Tibial nerve (tissue), 4 donors: ENCODE data around the gene DOC2A. TPM values are rescaled to one million over a fixed set of nuclear protein-coding genes. Genes with fewer than 3 reads are reported as not detected.

ENCODE experiments used
- DNase-seq, 2 donors: peaks; one replicate each; pipeline ENCODE4 v3.0.0-alpha.2; 2019; ENCODE audit warnings: low spot score in 2 of 2
- H3K27ac ChIP-seq, 4 donors: fragments of 200-600 bp; sonication (generic) in 3 of 4; one replicate each; pipeline ENCODE4 v1.5.1; 2017 to 2019; ENCODE audit warnings: mild to moderate bottlenecking in 1 of 4
- H3K27me3 ChIP-seq, 2 donors: fragments of 200-600 bp; sonication (generic) in 1 of 2; one replicate each; pipeline versions ENCODE4 v1.5.1 to v1.6.0; 2017 to 2019
- H3K36me3 ChIP-seq, 3 donors: fragments of 200-600 bp; sonication (generic); one replicate each; pipeline ENCODE4 v1.5.1; 2018 to 2019
- H3K4me1 ChIP-seq, 4 donors: fragments of 200-600 bp; sonication (generic) in 3 of 4; one replicate each; pipeline ENCODE4 v1.5.1; 2017 to 2019
- H3K4me3 ChIP-seq, 4 donors: fragments of 200-600 bp; sonication (generic) in 3 of 4; one replicate each; pipeline ENCODE4 v1.5.1; 2017 to 2019; ENCODE audit warnings: mild to moderate bottlenecking in 1 of 4, moderate library complexity in 1 of 4
- H3K9me3 ChIP-seq, 4 donors: fragments of 200-600 bp; sonication (generic) in 3 of 4; one replicate each; pipeline ENCODE4 v1.5.1; 2017 to 2019
- EP300 ChIP-seq, 2 donors: sonication (generic); formaldehyde crosslinking; IDR thresholded peaks; one replicate each; pipeline ENCODE4 v1.6.1; 2017; ENCODE audit warnings: antibody characterized with exemption in 2 of 2, mild to moderate bottlenecking in 1 of 2
- POLR2A ChIP-seq, 2 donors: fragments of 450-650 bp; IDR thresholded peaks; one replicate each; pipeline ENCODE4 v1.6.1; 2017; ENCODE audit warnings: antibody characterized with exemption in 2 of 2, mild to moderate bottlenecking in 2 of 2, moderate library complexity in 2 of 2
- WGBS, 2 donors: methylation state at CpG; one replicate each; pipeline ENCODE4 v1.1.5; 2018; 5-methylcytosine and 5-hydroxymethylcytosine counted together
- total RNA-seq, 4 donors: library from RNA; depleted of rRNA; stranded (reverse); fragments of >200 nt; gene quantifications; one replicate each; pipeline ENCODE4 v1.1.0, GENCODE V29; 2016
- TF ChIP-seq, protein P1 (sequence below), 5 experiments: fragments of 200-600 bp in 3 of 5; fragments of 450-650 bp in 2 of 5; sonication (generic) in 3 of 5; IDR thresholded peaks; one replicate each; pipeline ENCODE4 v1.5.1; 2016 to 2019; ENCODE audit warnings: antibody characterized with exemption in 5 of 5, mild to moderate bottlenecking in 3 of 5, moderate library complexity in 2 of 5

DOC2A gene
- total RNA-seq, 4 donors from 2014 or later: 0.44 to 4.2 (median 1.7) TPM

DNA sequence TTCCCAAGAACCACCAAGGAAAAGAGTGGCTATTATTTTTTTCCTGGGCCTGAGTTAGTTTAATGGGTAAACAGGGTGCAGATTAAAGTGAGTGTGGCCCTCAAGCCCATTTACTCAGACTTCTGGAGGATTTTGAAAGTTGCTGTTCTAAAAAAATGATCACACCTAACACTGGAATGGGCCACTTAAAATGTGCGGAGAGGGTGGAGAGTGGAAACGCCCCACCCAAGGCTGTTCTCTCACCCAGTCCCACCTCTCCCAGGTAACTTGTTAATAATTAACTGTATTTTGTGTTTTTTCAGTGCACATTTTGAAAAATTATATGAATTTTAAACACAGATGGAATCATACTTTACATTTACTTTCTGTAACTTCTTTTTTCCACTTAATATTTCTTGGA, 20.8 kb downstream of the DOC2A start:
- TF ChIP-seq, protein P1, sequence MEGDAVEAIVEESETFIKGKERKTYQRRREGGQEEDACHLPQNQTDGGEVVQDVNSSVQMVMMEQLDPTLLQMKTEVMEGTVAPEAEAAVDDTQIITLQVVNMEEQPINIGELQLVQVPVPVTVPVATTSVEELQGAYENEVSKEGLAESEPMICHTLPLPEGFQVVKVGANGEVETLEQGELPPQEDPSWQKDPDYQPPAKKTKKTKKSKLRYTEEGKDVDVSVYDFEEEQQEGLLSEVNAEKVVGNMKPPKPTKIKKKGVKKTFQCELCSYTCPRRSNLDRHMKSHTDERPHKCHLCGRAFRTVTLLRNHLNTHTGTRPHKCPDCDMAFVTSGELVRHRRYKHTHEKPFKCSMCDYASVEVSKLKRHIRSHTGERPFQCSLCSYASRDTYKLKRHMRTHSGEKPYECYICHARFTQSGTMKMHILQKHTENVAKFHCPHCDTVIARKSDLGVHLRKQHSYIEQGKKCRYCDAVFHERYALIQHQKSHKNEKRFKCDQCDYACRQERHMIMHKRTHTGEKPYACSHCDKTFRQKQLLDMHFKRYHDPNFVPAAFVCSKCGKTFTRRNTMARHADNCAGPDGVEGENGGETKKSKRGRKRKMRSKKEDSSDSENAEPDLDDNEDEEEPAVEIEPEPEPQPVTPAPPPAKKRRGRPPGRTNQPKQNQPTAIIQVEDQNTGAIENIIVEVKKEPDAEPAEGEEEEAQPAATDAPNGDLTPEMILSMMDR (IDR thresholded peaks at IDR 0.05): no peak
- TF ChIP-seq EP300 (IDR thresholded peaks at IDR 0.05): no peak
- no peak for TF ChIP-seq POLR2A (IDR thresholded peaks at IDR 0.05)
- H3K27ac ChIP-seq: no peak overlapping the region
- 89 to 100% methylated on average over 2 of the region's 2 CpGs for WGBS, 2 donors
- peaks cover 10 to 92% (median 39%) of the 10 kb centered on the region in 3 donors for H3K36me3 ChIP-seq
- no peaks in the 10 kb centered on the region for H3K9me3 ChIP-seq
- H3K4me3 ChIP-seq: no peak overlapping the region
- H3K4me1 ChIP-seq: peaks cover 0 to 15% (median 8%) of the 10 kb centered on the region in 4 donors
- DNase-seq: no peak
- H3K27me3 ChIP-seq: no peaks in the 10 kb centered on the region

DNA sequence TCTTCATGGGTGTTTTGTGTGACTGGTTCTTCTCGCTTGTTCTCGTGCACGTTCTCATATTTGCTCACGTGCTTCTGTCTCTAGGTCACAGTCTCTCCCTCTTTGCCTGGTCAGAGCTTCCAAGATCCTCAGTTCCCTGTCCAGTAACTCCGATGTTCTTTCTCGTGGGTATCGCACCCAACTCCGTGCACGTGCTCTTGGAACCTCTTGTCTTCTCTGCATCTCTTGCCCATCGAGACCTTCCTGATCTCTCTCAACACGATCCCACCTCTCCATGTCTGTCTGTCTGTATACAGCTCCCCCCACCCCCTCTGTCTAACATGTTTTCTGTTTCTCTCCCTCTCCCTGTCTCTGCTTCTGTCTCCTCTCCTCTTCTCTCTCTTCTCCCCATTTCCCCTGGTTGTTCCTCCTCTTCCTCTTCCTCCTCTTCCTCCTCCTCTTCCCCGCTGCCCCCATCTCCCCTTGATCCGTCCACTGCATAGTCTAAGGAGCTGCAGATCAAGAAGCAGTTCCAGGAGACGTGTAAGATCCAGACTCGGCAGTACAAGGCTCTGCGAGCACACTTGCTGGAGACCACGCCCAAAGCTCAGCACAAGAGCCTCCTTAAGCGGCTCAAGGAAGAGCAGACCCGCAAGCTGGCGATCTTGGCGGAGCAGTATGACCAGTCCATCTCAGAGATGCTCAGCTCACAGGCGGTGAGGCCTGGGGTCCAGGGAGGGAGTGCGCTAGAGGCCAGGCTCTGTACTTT, 21.5 kb downstream of the DOC2A start:
- TF ChIP-seq EP300 (IDR thresholded peaks at IDR 0.05) (no peak), POLR2A (IDR thresholded peaks at IDR 0.05) (no peak)
- TF ChIP-seq, protein P1 (IDR thresholded peaks at IDR 0.05): no peak
- no peak overlapping the region for H3K4me3 ChIP-seq
- WGBS, 2 donors: 83 to 87% methylated on average over 23 of the region's 23 CpGs
- H3K9me3 ChIP-seq: no peaks in the 10 kb centered on the region
- H3K27me3 ChIP-seq: no peaks in the 10 kb centered on the region
- DNase-seq: no peak
- H3K4me1 ChIP-seq: peaks cover 0 to 8% (median 2%) of the 10 kb centered on the region in 4 donors
- no peak overlapping the region for H3K27ac ChIP-seq
- peaks cover 10 to 100% (median 41%) of the 10 kb centered on the region in 3 donors for H3K36me3 ChIP-seq

DNA sequence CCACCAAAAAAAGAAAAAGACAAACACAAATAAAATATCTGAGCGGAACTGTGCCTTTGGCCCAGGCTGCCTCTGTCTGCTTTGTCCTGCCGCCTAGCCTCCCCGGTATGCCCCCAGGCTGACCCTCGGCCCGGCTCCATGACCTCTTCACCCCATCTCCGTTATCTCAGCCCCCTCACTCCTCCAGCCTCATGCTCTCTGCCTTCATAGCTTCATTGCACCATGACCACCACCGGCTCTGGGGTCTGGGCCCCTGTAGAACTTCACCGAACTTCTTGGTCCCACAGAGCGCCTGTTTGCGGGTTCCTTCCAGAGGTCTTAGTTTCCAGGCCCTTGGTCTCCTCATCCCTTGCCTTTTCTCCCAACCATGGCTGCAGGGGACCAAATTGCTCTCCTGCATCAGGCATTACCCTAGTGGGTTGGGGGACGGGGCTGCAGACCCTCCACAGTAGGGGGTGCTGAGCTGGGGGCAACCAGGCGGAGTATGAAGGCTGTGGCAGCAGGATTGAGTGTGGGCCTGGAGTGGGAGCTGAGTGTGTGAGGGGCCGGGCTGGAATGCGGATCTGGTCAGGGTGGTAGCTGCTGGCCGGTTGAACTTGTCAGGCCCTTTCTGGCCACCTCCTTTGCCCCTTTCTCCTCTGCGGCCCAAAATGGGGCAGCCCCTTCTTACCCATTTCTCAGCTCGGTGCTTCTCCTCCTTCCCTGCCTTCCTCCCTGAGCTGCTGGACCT, 22.3 kb downstream of the DOC2A start:
- WGBS, 2 donors: 78 to 80% methylated on average over 17 of the region's 17 CpGs
- H3K27me3 ChIP-seq: no peaks in the 10 kb centered on the region
- no peak overlapping the region for H3K27ac ChIP-seq
- peaks cover 13 to 100% (median 48%) of the 10 kb centered on the region in 3 donors for H3K36me3 ChIP-seq
- TF ChIP-seq POLR2A (IDR thresholded peaks at IDR 0.05): no peak
- no peak overlapping the region for H3K4me3 ChIP-seq
- no peaks in the 10 kb centered on the region for H3K9me3 ChIP-seq
- peaks cover 0 to under 1% (median 0%) of the 10 kb centered on the region in 4 donors for H3K4me1 ChIP-seq
- no peak for DNase-seq

DNA sequence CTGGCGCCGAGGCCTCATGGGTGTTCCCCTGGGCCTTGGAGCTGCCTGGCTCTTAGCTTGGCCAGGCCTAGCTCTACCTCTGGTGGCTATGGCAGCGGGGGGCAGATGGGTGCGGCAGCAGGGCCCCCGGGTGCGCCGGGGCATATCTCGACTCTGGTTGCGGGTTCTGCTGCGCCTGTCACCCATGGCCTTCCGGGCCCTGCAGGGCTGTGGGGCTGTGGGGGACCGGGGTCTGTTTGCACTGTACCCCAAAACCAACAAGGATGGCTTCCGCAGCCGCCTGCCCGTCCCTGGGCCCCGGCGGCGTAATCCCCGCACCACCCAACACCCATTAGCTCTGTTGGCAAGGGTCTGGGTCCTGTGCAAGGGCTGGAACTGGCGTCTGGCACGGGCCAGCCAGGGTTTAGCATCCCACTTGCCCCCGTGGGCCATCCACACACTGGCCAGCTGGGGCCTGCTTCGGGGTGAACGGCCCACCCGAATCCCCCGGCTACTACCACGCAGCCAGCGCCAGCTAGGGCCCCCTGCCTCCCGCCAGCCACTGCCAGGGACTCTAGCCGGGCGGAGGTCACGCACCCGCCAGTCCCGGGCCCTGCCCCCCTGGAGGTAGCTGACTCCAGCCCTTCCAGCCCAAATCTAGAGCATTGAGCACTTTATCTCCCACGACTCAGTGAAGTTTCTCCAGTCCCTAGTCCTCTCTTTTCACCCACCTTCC, 23.3 kb downstream of the DOC2A start:
- no peaks in the 10 kb centered on the region for H3K27me3 ChIP-seq
- no peaks in the 10 kb centered on the region for H3K9me3 ChIP-seq
- no peaks in the 10 kb centered on the region for H3K4me1 ChIP-seq
- peaks cover 13 to 100% (median 55%) of the 10 kb centered on the region in 3 donors for H3K36me3 ChIP-seq
- 86 to 93% methylated on average over 29 to 33 of the region's 35 CpGs for WGBS, 2 donors
- TF ChIP-seq EP300 (IDR thresholded peaks at IDR 0.05) (no peak), POLR2A (IDR thresholded peaks at IDR 0.05) (no peak)
- TF ChIP-seq, protein P1 (IDR thresholded peaks at IDR 0.05): no peak
- no peak overlapping the region for H3K4me3 ChIP-seq
- H3K27ac ChIP-seq: no peak overlapping the region
- no peak for DNase-seq

DNA sequence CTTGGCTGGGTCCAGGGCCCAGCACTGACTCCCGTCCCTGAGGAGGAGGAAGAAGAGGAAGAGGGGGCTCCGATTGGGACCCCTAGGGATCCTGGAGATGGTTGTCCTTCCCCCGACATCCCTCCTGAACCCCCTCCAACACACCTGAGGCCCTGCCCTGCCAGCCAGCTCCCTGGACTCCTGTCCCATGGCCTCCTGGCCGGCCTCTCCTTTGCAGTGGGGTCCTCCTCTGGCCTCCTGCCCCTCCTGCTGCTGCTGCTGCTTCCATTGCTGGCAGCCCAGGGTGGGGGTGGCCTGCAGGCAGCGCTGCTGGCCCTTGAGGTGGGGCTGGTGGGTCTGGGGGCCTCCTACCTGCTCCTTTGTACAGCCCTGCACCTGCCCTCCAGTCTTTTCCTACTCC, 23.9 kb downstream of the DOC2A start:
- H3K4me1 ChIP-seq: no peaks in the 10 kb centered on the region
- WGBS, 2 donors: 86% methylated on average over 4 to 5 of the region's 5 CpGs
- no peaks in the 10 kb centered on the region for H3K27me3 ChIP-seq
- DNase-seq: no peak
- H3K4me3 ChIP-seq: no peak overlapping the region
- TF ChIP-seq, protein P1 (IDR thresholded peaks at IDR 0.05): no peak
- no peak for TF ChIP-seq EP300 (IDR thresholded peaks at IDR 0.05)
- TF ChIP-seq POLR2A (IDR thresholded peaks at IDR 0.05): no peak
- H3K36me3 ChIP-seq: peaks cover 12 to 100% (median 57%) of the 10 kb centered on the region in 3 donors
- no peak overlapping the region for H3K27ac ChIP-seq
- no peaks in the 10 kb centered on the region for H3K9me3 ChIP-seq
